Measurements from ENCODE around the gene SORCS2.

Gene SORCS2

GRCh38 chr4:7356667-7357310 is 164.5 kb downstream of the SORCS2 start:
- TF ChIP-seq GATA2 (IDR thresholded peaks at IDR 0.05; ENCODE audit: low read depth, low read length) (no peak), GATA3 (IDR thresholded peaks at IDR 0.05; ENCODE audit: low read depth, low read length) (no peak)

GRCh38 chr4:7357323-7357722 is 165.0 kb downstream of the SORCS2 start:
- TF ChIP-seq GATA3 (IDR thresholded peaks at IDR 0.05; ENCODE audit: low read depth, low read length), result no peak
- TF ChIP-seq GATA2 (IDR thresholded peaks at IDR 0.05; ENCODE audit: low read depth, low read length), result no peak

GRCh38 chr4:7358100-7358735 is 165.9 kb downstream of the SORCS2 start:
- TF ChIP-seq GATA3 (IDR thresholded peaks at IDR 0.05; ENCODE audit: low read depth, low read length) (no peak), GATA2 (IDR thresholded peaks at IDR 0.05; ENCODE audit: low read depth, low read length) (no peak)

- TF ChIP-seq GATA3 (IDR thresholded peaks at IDR 0.05; ENCODE audit: low read depth, low read length) (no peak), GATA2 (IDR thresholded peaks at IDR 0.05; ENCODE audit: low read depth, low read length) (no peak)
These were observed 167.2 kb downstream of the SORCS2 start for GRCh38 chr4:7359400-7360062.

- TF ChIP-seq GATA3 (IDR thresholded peaks at IDR 0.05; ENCODE audit: low read depth, low read length) (no peak), GATA2 (IDR thresholded peaks at IDR 0.05; ENCODE audit: low read depth, low read length) (no peak)
These were observed 168.5 kb downstream of the SORCS2 start for GRCh38 chr4:7360806-7361205.

GRCh38 chr4:7361280-7361895 is 169.1 kb downstream of the SORCS2 start:
- TF ChIP-seq GATA2 (IDR thresholded peaks at IDR 0.05; ENCODE audit: low read depth, low read length) (no peak), GATA3 (IDR thresholded peaks at IDR 0.05; ENCODE audit: low read depth, low read length) (no peak)

GRCh38 chr4:7362341-7362740 is 170.0 kb downstream of the SORCS2 start:
- TF ChIP-seq GATA3 (IDR thresholded peaks at IDR 0.05; ENCODE audit: low read depth, low read length), result no peak
- no peak for TF ChIP-seq GATA2 (IDR thresholded peaks at IDR 0.05; ENCODE audit: low read depth, low read length)

GRCh38 chr4:7362862-7363430 is 170.6 kb downstream of the SORCS2 start:
- TF ChIP-seq GATA3 (IDR thresholded peaks at IDR 0.05; ENCODE audit: low read depth, low read length) (no peak), GATA2 (IDR thresholded peaks at IDR 0.05; ENCODE audit: low read depth, low read length) (no peak)

GRCh38 chr4:7364979-7365378 is 172.6 kb downstream of the SORCS2 start:
- TF ChIP-seq GATA2 (IDR thresholded peaks at IDR 0.05; ENCODE audit: low read depth, low read length), result no peak
- no peak for TF ChIP-seq GATA3 (IDR thresholded peaks at IDR 0.05; ENCODE audit: low read depth, low read length)

- TF ChIP-seq GATA2 (IDR thresholded peaks at IDR 0.05; ENCODE audit: low read depth, low read length) (no peak), GATA3 (IDR thresholded peaks at IDR 0.05; ENCODE audit: low read depth, low read length) (no peak)
These were observed 173.3 kb downstream of the SORCS2 start for GRCh38 chr4:7365462-7366179.

- no peak for TF ChIP-seq GATA3 (IDR thresholded peaks at IDR 0.05; ENCODE audit: low read depth, low read length)
- TF ChIP-seq GATA2 (IDR thresholded peaks at IDR 0.05; ENCODE audit: low read depth, low read length), result no peak
These were observed 174.0 kb downstream of the SORCS2 start for GRCh38 chr4:7366180-7366945.

- TF ChIP-seq GATA2 (IDR thresholded peaks at IDR 0.05; ENCODE audit: low read depth, low read length) (no peak), GATA3 (IDR thresholded peaks at IDR 0.05; ENCODE audit: low read depth, low read length) (no peak)
These were observed 174.6 kb downstream of the SORCS2 start for GRCh38 chr4:7366954-7367353.

- no peak for TF ChIP-seq GATA3 (IDR thresholded peaks at IDR 0.05; ENCODE audit: low read depth, low read length)
- no peak for TF ChIP-seq GATA2 (IDR thresholded peaks at IDR 0.05; ENCODE audit: low read depth, low read length)
These were observed 175.1 kb downstream of the SORCS2 start for GRCh38 chr4:7367406-7367805.

All from SH-SY5Y (cell line).